GM12891 (cell line): ENCODE measurements around the gene CEP104.

Source experiments
- PAX5 ChIP-seq: IDR thresholded peaks from 2 replicates; pipeline ENCODE4 v1.6.1; 2011; ENCODE audit warnings: low read length, moderate library complexity, mild to moderate bottlenecking; ENCODE audit not compliant: insufficient read depth, severe bottlenecking
- POLR2A ChIP-seq: IDR thresholded peaks from 2 replicates; pipeline ENCODE4 v1.6.1; 2011; ENCODE audit warnings: low read depth, low read length, control low read depth
- POLR2AphosphoS5 ChIP-seq: IDR thresholded peaks from 2 replicates; pipeline ENCODE4 v1.6.1; 2011; ENCODE audit warnings: low read depth, low read length, control low read depth
- SPI1 ChIP-seq: IDR thresholded peaks from 2 replicates; pipeline ENCODE4 v1.6.1; 2011; ENCODE audit warnings: low read depth, low read length, control low read depth
- TAF1 ChIP-seq: IDR thresholded peaks from 2 replicates; pipeline ENCODE4 v1.6.1; 2011; ENCODE audit warnings: low read depth, low read length, control low read depth

- TF ChIP-seq POLR2AphosphoS5 (no peak), SPI1 (no peak), POLR2A (no peak), PAX5 (no peak), TAF1 (no peak)
These were observed 31.7 kb downstream of the CEP104 start for GRCh38 chr1:3825356-3825755.
